Kidney capillary endothelial cell (primary cell): ENCODE results near the gene SCYL1.
"Not testable (repeated sequence)": the region's sequence is repeated elsewhere in the genome, so short reads cannot be mapped to it uniquely, and the experiment has no call there.

Experiments used
- DNase-seq: peaks from one replicate; pipeline ENCODE4 v3.0.0-alpha.2; 2018; ENCODE audit warnings: low spot score

SCYL1 gene

DNA sequence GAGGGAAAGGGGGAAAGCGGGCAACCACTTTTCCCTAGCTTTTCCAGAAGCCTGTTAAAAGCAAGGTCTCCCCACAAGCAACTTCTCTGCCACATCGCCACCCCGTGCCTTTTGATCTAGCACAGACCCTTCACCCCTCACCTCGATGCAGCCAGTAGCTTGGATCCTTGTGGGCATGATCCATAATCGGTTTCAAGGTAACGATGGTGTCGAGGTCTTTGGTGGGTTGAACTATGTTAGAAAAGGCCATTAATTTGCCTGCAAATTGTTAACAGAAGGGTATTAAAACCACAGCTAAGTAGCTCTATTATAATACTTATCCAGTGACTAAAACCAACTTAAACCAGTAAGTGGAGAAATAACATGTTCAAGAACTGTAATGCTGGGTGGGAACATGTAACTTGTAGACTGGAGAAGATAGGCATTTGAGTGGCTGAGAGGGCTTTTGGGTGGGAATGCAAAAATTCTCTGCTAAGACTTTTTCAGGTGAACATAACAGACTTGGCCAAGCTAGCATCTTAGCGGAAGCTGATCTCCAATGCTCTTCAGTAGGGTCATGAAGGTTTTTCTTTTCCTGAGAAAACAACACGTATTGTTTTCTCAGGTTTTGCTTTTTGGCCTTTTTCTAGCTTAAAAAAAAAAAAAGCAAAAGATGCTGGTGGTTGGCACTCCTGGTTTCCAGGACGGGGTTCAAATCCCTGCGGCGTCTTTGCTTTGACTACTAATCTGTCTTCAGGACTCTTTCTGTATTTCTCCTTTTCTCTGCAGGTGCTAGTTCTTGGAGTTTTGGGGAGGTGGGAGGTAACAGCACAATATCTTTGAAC, 19.2 kb upstream of the SCYL1 start:
- DNase-seq = no peak

DNA sequence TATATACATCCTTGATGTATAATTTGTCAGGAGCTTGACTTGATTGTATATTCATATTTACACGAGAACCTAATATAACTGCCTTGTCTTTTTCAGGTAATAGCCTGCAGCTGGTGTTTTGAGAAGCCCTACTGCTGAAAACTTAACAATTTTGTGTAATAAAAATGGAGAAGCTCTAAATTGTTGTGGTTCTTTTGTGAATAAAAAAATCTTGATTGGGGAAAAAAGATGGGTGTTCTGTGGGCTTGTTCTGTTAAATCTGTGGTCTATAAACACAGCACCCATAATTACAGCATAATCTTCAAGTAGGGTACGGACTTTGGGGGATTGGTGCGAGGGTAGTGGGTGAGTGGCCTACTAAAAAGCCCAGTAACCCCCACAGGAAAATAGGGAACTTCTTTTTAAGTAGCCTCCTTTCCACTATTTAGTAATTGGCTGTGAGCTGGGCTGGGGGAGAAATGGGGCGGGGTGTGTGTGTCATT, 18.6 kb upstream of the SCYL1 start:
- DNase-seq = no peak

DNA sequence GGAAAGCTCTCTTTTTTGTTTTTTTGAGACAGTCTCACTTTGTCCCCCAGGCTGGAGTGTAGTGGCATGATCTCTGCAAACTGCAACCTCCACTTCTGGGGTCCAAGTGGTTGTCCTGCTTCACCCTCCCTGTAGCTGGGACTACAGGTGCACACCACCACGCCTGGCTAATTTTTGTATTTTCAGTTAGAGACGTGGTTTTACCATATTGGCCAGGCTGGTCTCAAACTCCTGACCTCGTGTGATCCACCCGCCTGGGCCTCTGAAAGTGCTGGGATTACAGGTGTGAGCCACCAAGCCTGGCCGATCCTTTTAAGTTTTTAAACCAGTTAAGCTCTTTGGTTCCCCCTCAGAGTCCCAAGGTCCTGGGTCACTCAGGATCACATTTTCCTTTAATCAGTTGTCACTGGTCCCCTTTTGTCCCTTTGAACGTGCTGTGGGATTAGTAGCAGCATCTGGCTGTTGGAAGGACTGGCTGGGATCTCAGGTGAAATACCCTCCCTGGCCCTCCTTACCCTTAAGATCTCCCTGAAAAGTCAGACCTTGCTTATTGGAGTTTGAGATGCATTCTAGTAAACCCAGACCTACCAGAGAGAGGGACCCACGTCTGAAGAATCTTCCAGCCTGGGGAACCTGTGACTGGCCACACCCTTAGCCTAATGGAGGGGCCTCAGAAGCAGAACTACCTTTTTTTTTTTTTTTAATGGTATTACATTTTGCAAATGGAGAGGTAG, 17.9 kb upstream of the SCYL1 start:
- peak; percentile 53 for DNase-seq

DNA sequence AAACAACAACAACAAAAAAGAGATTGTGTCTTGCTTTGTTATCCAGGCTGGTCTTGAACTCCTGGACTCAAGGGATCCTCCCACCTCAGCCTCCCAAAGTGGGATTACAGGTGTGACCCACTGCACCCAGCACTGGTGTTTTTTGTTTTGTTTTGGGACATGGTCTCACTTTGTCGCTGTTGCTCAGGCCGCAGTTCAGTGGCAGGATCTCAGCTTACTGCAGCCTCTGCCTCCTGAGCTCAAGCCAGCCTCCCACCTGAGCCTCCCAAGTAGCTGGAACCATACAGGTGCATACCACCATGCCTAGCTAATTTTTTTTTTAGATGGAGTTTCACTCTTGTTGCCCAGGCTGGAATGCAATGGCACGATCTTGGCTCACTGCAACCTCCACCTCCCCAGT, 12.6 kb upstream of the SCYL1 start:
- not testable (repeated sequence) for DNase-seq

DNA sequence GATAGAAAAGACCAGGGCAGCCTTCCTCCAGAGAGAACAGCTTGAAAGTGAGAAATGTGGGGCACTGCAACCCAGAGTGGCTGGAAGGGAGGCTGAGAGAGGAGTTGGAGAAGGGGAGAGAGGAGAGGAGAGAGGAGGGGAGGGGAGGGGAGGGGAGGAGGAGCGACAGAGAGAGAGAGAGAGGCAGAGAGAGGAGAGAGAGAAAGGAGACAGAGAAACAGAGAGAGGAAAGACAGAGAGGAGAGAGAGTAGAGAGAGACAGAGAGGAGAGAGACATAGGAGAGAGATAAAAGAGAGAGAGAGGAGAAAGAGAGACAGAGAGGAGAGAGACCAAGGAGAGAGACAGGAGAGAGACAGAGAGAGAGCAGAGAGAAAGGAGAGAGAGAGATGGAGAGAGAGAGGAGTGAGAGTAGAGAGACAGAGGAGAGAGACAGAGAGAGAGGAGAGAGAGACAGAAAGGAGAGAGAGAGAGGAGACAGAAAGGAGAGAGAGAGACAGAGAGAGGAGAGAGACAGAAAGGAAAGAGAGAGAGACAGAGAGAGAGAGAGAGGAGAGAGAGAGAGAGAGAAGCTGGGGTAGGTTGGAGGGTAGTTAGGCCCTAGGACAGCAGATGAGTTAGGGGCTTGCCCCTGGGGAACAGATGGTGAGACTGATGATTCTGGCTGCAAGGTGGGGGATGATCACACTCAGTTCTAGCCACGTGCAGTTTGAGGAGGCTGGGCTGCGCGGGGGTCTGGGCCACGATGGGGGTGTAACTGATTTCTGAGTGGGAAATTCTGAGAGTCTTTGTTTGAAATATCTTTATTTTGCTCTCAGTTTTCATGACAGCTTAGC, 8.5 kb upstream of the SCYL1 start:
- no peak for DNase-seq

DNA sequence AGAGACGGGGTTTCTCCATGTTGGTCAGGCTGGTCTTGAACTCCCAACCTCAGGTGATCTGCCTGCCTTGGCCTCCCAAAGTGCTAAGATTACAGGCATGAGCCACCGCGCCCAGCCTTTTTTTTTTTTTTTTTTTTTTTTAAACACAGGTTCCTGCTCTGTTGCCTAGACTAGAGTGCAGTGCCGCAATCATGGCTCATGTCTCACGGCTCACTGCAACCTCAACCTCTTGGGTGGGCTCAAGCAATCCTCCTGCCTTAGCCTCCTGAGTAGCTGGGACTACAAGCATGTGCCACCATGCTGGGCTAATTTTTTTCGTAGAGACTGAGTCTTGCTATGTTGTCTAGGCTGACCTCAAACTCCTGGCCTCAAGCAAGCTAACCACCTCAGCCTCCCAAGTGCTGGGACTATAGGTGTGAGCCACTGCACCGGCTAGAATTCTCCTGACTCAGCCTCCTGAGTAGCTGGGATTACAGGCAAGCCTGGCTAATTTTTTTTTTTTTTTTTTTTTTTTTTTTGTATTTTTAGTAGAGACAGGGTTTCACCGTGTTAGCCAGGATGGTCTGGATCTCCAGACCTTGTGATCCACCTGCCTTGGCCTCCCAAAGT, 5.8 kb upstream of the SCYL1 start:
- not testable (repeated sequence) for DNase-seq

DNA sequence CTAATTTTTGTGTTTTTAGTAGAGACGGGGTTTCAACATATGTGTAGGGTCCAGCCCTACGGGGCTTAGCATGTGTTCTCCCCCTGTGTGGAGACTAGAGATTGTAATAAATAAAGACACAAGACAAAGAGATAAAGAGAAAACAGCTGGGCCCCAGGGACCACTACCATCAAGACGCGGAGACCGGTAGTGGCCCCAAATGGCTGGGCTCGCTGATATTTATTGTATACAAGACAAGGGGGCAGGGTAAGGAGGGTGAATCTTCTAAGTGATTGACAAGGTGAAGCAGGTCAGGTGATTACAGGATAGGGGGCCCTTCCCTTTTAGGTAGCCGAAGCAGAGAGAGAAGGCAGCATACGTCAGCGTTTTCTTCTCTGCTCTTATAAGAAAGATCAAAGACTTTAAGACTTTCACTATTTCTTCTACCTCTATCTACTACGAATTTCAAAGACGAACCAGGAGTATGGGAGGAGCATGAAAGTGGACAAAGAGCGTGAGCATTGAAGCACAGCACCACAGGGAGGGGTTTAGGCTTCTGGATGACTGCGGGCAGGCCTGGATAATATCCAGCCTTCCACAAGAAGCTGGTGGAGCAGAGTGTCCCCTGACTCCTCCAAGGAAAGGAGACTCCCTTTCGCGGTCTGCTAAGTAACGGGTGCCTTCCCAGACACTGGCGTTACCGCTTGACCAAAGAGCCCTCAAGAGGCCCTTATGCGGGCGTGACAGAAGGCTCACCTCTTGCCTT, 2.9 kb upstream of the SCYL1 start:
- not testable (repeated sequence) for DNase-seq

DNA sequence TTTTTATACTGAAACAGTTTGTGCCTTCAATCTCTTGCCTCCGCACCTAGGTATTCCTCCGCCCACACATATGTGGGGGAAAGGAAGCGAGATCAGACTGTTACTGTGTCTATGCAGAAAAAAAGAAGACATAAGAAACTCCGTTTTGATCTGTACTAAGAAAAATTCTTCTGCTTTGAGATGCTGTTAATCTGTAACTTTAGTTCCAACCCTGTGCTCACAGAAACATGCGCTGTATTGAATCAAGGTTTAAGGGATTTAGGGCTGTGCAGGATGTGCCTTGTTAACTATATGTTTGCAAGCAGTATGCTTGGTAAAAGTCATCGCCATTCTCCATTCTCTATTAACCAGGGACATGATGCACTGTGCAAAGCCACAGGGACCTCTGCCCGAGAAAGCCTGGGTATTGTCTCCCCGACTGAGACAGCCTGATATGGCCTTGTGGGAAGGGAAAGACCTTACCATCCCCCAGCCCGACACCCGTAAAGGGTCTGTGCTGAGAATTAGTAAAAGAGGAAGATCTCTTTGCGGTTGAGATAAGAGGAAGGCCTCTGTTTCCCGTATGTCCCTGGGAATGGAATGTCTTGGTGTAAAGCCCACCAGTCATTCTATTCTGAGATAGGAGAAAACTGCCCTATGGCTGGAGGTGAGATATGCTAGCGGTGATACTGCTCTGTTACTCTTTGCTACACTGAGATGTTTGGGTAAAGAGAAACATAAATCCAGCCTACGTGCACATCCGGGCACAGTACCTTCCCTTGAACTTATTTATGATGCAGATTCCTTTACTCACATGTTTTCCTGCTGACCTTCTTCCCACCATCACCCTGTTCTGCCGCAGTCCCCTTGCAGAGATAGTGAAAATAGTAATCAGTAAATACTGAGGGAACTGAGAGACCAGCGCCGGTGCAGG, 1.9 kb upstream of the SCYL1 start:
- not testable (repeated sequence) for DNase-seq

DNA sequence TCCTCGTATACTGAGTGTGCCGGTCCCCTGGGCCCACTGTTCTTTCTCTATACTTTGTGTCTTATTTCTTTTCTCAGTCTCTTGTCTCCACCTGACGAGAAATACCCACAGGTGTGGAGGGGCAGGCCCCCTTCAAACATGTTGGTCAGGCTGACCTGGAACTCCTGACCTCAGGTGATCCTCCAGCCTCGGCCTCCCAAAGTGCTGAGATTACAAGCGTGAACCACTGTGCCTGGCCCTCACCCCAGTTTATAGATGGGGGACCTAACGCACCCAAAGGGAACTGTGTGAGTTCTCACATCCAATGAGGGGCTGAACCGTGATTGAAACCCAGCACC, 1.3 kb upstream of the SCYL1 start:
- not testable (repeated sequence) for DNase-seq

DNA sequence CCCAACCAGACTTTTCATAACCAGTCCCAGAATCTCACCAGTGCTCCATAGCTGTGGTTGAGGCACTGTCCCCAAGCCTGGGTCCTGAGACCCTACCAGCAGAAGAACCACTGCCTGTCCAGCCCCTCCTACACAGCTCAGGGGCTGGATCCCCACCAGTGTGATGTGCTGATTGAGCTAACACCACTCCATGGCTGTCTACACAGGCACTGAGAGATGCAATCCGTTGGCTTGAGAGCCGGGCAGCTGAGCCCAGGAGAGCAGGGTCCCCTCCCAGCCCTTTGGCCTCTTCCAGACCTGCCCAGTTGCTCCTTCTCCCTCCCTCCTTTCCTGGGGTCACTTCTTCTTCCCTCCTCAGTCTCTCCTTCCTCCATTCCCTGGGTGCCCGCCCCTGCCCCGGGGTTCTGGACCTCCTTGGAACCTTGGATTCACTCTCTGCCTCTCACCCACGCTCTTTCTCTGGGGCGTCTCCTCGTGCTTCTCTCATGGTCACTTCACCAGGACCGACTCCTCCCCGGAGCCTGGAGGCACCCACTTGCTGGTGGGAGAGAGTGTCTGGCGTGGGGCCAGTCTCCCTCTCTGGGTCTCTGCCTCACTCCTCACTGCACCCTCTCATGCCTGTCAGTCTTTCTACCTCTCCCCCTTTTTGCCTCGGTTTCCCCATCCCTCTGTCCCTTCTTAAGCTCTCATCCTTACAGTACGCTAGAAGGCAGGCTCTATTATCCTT, 706 bp upstream of the SCYL1 start:
- no peak for DNase-seq

DNA sequence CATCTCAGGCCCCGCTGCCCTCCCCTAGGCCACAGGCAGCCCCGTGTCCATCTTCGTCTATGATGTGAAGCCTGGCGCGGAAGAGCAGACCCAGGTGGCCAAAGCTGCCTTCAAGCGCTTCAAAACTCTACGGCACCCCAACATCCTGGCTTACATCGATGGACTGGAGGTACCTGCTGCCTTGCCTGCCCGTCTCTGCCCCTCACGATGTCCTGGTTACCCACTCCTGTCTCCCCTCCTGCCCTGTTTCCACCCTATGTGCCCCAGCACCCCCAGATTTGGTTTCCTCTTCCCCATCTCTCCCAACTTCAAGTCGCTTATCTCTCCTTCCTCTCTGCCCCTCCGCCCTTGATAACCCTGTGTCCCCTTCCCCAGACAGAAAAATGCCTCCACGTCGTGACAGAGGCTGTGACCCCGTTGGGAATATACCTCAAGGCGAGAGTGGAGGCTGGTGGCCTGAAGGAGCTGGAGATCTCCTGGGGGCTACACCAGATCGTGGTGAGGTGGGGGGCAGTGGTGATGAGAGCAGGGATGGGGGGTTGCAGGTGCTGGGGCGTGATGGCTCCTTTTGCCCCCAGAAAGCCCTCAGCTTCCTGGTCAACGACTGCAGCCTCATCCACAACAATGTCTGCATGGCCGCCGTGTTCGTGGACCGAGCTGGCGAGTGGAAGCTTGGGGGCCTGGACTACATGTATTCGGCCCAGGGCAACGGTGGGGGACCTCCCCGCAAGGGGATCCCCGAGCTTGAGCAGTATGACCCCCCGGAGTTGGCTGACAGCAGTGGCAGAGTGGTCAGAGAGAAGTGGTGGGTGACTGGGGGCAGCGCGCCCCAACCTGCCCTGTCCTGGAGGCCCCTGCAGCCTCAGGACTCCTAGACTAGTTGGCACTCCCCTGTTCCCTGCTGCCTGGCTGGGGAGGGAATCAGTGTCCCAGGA, 930 bp downstream of the SCYL1 start:
- DNase-seq = no peak

DNA sequence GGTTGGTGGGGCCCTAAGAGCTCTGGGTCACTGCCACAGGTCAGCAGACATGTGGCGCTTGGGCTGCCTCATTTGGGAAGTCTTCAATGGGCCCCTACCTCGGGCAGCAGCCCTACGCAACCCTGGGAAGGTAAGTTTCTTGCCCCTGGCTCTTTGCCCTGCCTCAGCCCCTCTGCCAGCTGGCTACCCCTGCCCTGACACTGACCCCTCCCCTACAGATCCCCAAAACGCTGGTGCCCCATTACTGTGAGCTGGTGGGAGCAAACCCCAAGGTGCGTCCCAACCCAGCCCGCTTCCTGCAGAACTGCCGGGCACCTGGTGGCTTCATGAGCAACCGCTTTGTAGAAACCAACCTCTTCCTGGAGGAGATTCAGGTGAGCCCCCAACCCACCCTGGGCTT, 1.9 kb downstream of the SCYL1 start:
- no peak for DNase-seq

DNA sequence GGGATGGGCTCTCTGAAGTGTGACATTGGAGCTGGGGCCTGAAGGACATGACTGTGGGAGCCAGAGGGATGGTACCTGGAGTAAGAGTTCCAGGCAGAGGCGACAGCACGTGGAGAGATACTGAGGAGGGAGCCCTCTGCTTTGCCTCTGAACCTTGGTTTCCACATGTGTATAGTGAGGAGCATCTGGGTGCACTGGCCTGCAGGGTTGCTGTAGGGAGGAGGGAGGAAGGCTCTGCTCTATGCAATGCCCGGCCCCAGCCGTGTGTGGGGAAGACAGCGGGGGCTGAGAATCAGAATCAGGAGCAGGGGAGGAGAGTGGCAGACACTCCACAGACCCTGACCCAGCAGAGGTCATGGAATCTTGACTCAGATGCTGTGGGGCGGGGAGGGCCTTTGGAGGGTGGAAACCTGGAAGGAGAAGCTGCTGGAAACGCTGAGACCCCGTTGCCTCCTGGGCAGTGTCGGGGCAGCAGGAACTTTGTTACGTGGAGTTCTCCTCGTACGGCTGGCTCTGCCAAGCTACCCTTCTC, 4.0 kb downstream of the SCYL1 start:
- DNase-seq = no peak

DNA sequence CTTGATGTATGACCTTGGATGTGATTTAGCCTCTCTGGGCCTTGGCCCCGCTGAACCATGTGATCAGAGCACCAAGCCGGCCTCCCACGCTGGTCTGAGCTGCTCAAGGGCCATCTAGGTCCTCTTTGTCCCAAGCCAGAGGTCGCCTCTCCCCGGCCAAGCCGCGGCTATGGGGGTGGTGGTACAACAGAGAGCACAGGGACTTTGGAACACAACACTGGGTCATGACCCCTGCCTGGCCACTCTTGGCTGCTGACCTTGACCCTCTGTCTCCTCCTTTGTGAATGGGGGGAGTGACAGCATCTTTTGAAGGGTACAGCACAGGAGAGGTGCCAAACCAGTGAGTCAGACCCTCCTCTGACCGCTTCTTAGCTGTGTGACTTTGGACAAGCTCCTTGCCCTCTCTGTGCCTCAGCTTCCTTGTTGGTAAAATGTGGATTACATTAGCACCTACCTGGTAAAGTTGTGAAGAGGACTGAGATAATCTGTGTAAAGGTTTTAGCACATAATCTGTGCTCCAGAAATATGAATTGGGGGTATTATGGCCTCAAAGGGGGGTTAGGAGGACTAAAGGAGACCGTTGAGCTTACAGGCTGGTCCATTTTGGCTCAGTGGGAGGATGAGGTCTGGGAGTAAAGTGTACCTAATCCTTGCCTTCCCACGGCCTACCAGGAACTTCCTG, 4.7 kb downstream of the SCYL1 start:
- DNase-seq = no peak

DNA sequence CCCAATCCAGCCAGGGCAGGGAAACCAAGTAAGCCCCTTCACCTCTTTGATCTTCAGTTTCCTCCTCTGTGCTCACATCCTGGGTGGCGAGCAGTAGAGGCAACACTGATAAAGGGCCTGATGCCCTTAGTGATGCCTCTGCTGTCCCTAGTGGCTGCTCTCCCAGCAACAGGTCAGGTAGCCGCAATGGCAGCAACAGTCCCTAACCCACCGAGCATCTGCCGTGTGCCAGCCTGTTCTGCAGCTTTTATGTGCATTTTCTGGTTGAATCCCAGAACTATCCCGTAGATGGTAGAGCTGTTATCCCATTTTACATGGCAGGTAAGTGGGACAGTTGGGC, 5.2 kb downstream of the SCYL1 start:
- no peak for DNase-seq

DNA sequence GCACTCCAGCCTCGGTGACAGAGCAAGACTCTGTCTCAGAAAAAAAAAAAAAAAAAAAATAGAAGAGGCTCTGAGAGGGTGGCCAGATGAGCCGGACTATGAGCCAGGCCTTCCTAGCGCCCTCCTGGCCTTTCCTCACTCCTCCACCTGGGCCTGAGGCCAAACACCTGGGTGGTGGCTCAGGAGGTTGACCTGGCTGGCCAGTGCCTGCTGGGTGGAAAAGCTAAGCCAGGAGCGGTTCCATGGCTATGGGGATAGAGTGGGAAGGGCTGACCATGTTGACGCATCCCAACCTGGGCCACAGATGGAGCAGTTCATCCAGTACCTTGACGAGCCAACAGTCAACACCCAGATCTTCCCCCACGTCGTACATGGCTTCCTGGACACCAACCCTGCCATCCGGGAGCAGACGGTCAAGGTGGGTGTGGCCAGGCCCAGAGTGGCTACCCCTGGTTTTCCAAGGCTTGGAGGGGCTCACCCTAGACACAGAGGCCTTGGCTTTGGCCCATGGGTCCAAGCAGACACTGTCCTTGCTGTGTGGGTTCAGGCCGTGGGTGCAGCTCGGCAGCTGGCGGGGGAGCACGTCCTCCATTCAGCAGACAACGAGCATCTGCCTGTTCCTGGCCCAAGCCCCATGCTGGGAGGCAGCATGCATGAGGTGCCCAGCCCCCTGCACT, 7.6 kb downstream of the SCYL1 start:
- no peak for DNase-seq

DNA sequence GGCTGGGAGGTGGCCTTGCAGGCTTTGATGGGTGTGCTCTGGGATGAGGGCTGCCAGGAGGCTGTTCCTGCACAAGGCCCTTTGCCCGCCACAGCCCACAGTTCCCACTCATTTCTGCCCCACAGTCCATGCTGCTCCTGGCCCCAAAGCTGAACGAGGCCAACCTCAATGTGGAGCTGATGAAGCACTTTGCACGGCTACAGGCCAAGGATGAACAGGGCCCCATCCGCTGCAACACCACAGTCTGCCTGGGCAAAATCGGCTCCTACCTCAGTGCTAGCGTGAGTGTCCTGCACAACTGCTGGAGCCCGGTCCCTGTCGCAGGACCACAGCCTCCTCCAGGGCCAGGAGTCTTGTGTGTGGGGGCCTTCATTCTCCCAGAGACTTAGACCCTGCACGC, 10.2 kb downstream of the SCYL1 start:
- DNase-seq = no peak
